Lower lobe of right lung (tissue), 2 donors: Measurements from ENCODE around the gene ADGRG6. TPM values are rescaled to one million over a fixed set of nuclear protein-coding genes. Genes with fewer than 3 reads are reported as not detected.

Source experiments
- ATAC-seq, 2 donors: fragments of 200-7000 bp; cut with Tn5 transposase; one replicate each; pipeline ENCODE4 v1.9.1; 2020 to 2022; ENCODE audit warnings: mild to moderate bottlenecking in 2 of 2, moderate library complexity in 2 of 2
- DNase-seq: peaks from one replicate; pipeline ENCODE4 v3.0.0-alpha.2; 2020
- H3K27ac ChIP-seq: fragments of 200-600 bp; one replicate; pipeline ENCODE4 v1.8.0; 2022
- H3K27me3 ChIP-seq: fragments of 200-600 bp; one replicate; pipeline ENCODE4 v1.8.0; 2022; ENCODE audit warnings: low read depth
- H3K36me3 ChIP-seq: fragments of 200-600 bp; one replicate; pipeline ENCODE4 v1.8.0; 2022; ENCODE audit warnings: mild to moderate bottlenecking
- H3K4me1 ChIP-seq: fragments of 200-600 bp; one replicate; pipeline ENCODE4 v1.8.0; 2022
- H3K4me3 ChIP-seq: fragments of 200-600 bp; one replicate; pipeline ENCODE4 v1.8.0; 2022; ENCODE audit warnings: mild to moderate bottlenecking
- H3K9me3 ChIP-seq: fragments of 200-600 bp; one replicate; pipeline ENCODE4 v1.8.0; 2022
- CTCF ChIP-seq: fragments of 200-600 bp; IDR thresholded peaks from one replicate; pipeline ENCODE4 v1.8.0; 2022; ENCODE audit warnings: antibody characterized with exemption, mild to moderate bottlenecking
- intact Hi-C: fragments of 100-400 bp; cut with DNase I; formaldehyde crosslinking; loops from one replicate; pipeline ENCODE4 v1.11.0; 2022
- total RNA-seq: library from RNA; stranded (reverse); fragmentation: NEBNext Ultra II Directional; extraction: Animal tissue kit (Norgen Biotek cat#: 25700); gene quantifications from one replicate; pipeline ENCODE4 v1.2.1, GENCODE V29; 2021
- donor health status: DM: no; HTN: yes; CAD: no; lungs with severe emphysema.

ADGRG6 gene
- total RNA-seq, 1 donor from 2014 or later: 35.7 TPM

- DNase-seq (no peak), ATAC-seq (peak in 1 of 2 donors; percentile 29)
- Histone ChIP-seq H3K27me3 (no peaks in the 10 kb centered on the region), H3K36me3 (no peaks in the 10 kb centered on the region), H3K4me3 (no peak overlapping the region), H3K9me3 (no peaks in the 10 kb centered on the region), H3K27ac (no peak overlapping the region), H3K4me1 (no peaks in the 10 kb centered on the region)
- TF ChIP-seq CTCF: no peak
- intact Hi-C loops: no loop called here
Measured at GRCh38 chr6:142482974-142483373, 181.2 kb downstream of the ADGRG6 start.

GRCh38 chr6:142485256-142485655 lies 183.4 kb downstream of the ADGRG6 start:
- DNase-seq (no peak), ATAC-seq (no peak)
- no peak overlapping the region for H3K27ac ChIP-seq
- no peak for TF ChIP-seq CTCF
- intact Hi-C loops: no loop called here
- no peaks in the 10 kb centered on the region for H3K4me1 ChIP-seq
- no peaks in the 10 kb centered on the region for H3K9me3 ChIP-seq
- H3K4me3 ChIP-seq: no peak overlapping the region
- no peaks in the 10 kb centered on the region for H3K27me3 ChIP-seq
- H3K36me3 ChIP-seq: no peaks in the 10 kb centered on the region

- ATAC-seq: no peak
- Histone ChIP-seq H3K4me3 (no peak overlapping the region), H3K36me3 (no peaks in the 10 kb centered on the region), H3K9me3 (no peaks in the 10 kb centered on the region), H3K27me3 (no peaks in the 10 kb centered on the region), H3K4me1 (no peaks in the 10 kb centered on the region), H3K27ac (no peak overlapping the region)
- no peak for TF ChIP-seq CTCF
- no peak for DNase-seq
- intact Hi-C loops: no loop called here
Measured at GRCh38 chr6:142489722-142490610, 188.2 kb downstream of the ADGRG6 start.

Other genes with a start within 250 kb of the ADGRG6 start
- not detected for gene GJE1, start 169.1 kb upstream of the ADGRG6 start, total RNA-seq
- gene NMBR, start 154.9 kb upstream of the ADGRG6 start, total RNA-seq: not detected
- gene VTA1, start 154.7 kb upstream of the ADGRG6 start, total RNA-seq: 35.2 TPM